GM11168 (cell line): ENCODE measurements around the gene GNA12.

Experiments
- in situ Hi-C: fragments of 300-500 bp; cut with MboI; formaldehyde crosslinking; loops from one replicate; pipeline ENCODE4 v1.12.0; 2022; ENCODE audit warnings: low sequenced_read_pairs; ENCODE audit not compliant: unreplicated experiment

Gene GNA12

DNA sequence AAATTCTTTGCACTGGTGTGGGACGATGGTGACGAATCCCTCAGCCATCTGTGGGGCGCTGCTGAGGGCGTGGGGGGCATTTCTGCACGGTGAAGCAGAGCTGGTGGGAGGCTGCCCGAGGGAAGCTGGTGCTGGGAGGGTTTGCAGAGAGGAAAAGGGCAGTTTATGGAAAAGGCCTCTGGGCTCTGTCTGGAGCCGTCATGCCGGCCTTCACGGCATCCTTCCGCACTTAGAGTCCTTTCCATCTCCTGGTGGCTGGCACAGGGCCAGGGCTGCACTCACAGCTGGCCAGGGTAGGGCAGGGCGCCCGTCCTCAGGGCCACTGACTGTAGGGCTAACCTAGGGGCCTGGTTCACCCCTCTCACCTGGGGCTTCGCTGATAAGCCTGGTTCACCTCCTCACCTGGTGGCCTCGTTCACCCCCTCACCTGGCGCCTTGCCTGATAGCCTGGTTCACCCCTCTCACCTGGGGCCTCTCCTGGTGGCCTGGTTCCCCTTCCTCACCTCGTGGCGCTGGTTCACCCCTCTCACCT, 156.7 kb downstream of the GNA12 start:
- in situ Hi-C loops = no loop called here

DNA sequence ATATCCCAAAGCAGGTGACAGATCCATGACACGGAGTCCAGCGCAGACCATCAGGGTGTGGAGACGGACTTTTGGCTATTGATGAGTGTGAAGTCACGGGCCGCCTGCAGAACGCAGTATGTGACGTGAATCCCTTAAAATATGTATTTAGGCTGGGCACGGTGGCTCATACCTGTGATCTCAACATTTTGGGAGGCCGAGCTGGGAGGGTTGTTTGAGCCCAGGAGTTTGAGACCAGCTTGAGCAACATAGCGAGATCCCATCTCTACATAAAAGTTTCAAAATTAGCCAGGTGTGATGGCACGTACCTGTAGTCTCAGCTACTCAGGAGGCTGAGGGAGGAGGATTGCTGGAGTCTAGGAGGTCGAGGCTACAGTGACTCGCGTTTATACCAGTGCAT, 158.0 kb downstream of the GNA12 start:
- in situ Hi-C loops = no loop called here

DNA sequence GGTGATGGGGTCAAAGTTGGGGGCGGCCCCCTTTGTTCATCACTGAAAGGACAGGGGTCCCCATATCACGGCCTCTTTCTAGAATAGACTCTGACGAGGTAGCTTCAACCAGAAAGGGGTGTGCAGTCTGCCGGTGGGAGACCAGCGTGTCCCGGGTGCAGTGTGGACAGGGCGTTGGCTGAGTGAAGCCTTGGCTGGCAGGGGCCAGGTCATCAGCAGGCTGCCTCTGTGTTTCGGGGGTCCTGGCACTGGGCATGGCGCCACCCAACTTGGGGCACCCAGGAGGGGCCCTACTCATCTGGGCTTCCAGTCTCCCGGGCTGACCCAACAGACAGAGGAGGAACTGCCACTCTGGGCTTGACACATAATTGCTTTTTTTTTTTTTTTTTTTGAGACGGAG, 159.6 kb downstream of the GNA12 start:
- in situ Hi-C loops = no loop called here

DNA sequence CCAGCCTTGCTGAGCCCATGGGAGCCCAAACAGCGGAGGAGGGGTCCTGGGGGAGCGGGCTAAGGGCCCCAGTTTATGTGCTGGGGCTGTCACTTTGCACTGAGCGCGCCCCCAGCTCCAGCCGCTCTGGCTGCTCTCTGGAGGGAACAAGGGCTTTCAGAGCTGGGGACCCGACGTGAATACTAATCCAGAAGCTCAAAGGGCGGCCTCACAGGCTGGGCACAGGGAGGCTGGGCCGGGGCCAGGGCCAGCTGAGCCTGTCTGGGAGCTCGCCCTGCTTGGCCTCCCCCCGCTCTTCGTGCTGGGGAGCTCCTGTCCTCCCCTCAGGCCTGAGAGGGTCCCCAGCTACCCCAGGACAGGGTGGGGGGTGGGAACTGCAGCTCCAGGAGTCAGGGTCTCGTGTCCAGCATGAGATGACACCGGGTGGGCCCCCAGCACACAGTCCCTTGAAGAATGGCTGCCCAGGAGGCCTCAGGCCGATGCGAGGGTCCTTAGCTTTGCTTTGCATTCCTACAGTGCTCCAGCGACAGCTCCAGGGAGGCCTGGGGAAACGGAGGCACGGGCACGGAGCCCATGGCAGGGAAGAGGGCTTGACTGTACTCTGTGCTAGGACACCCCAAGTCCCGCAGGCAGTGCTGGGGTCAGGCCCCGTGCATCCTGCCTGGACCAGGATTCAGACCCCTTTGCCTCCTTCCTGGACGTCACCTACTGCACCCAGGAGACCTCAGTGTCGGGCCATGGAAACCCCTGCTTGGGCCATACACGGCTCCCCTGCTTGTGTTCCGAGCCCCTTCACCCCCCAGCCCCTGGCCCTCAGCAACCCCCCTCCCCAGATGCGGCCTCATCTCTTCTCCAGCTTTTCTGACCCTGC, 161.9 kb downstream of the GNA12 start:
- in situ Hi-C loops = no loop called here

GRCh38 chr7:2680792-2681490, 163.2 kb downstream of the GNA12 start:
- in situ Hi-C loops = no loop called here

DNA sequence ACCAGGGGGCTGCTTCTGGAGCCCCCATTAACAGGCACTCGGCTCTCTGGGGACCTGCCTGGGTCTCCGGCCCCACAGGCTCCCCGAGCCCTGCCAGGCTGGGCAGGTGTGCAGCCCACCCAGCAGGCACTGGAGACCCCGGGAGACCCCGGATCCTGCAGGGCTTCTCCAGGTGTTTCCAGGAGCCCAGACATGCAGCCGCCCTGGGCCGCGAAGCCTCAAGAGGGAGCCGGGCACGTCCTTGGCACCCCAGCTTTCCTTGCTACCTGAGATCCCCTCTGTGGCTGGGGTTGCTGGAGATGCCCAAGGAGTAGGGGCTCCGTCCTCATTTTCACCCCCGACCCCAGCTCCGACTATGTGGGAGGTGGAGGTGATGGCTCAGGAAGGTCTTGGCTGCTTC, 163.9 kb downstream of the GNA12 start:
- in situ Hi-C loops = no loop called here

DNA sequence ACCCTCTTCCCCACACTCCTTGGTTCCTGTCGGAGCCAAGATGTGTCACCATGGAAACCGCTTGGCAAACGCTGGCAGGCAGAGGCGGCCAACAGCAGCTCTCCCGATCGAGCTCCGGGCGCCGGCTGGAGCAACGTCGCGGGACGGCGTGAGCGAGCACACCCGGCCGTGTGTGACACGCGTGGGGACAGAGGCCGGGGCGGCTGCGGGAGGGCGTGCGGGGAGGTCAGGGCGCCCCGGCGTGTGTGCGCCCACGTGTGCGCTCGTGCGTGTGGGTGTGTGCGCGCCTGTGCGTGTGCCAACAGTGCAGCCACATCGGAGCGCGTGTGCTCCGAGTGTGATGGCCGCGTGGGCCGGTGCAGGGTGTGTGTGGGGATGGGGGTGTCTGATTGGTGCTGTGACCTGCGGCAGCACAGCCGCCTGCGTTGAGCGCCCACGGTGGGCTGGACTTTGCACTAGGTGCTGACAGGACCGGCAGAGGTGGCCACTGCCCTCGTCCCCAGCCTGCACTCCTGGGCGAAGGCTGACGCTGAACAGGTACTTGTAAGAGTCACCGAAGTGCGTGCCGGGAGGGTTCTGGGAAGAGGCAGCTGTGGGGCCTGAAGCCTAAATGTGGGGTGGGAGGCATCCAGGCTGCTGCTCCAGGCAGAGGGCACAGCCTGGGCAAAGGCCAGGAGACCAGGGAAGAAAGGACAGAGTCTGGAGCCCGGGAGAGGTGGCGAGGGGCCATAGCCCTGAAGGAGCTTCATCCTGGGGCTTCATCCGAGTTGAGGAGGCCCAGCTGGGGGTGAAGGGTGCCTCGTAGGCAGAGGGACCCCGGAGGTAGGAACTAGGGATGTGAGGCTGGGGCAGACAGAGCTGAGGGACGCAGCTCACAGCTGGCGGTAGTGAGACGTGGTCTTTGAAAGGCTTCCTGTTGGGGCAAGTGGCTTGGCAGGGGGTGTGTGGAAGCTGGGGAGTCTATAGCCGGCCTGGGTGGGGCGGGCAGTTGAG, 164.7 kb downstream of the GNA12 start:
- in situ Hi-C loops = loop anchor here (5.0 kb wide), 1 partner anchor 142 kb away; no protein-coding TSS in a partner anchor

DNA sequence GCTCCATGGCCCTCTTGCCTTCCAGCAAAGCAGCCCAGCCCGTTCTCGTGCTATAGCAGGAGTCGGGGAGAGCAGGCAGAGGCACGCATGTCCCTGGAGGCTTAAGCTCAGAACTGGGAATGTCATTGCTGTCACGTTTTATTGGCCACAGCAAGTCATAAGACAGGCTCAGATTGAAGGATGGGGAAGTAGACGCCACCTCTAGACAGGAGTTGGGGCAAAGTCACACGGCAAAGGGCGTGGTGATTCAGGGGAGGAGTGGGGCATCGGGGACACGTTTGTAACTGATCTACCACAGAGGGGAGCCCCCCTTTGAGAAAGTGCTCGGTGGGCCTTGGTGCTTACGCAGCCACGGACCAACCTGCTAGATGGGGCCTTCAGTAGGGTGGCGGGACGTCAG, 165.7 kb downstream of the GNA12 start:
- in situ Hi-C loops = loop anchor here (5.0 kb wide), 1 partner anchor 141 kb away; no protein-coding TSS in a partner anchor
